HG03469 (cell line): Measurements from ENCODE around the gene GPRIN1.

ENCODE experiments used
- ATAC-seq: cut with Tn5 transposase; IDR thresholded peaks from one replicate; pipeline ENCODE4 v1.9.1; 2021; ENCODE audit warnings: mild to moderate bottlenecking, moderate library complexity, moderate number of reproducible peaks; ENCODE audit not compliant: unreplicated experiment

GPRIN1 gene

GRCh38 chr5:176643491-176644219, 33.7 kb upstream of the GPRIN1 start:
- ATAC-seq = no peak

- ATAC-seq = no peak
Observed at GRCh38 chr5:176642675-176643490, 32.9 kb upstream of the GPRIN1 start.

DNA sequence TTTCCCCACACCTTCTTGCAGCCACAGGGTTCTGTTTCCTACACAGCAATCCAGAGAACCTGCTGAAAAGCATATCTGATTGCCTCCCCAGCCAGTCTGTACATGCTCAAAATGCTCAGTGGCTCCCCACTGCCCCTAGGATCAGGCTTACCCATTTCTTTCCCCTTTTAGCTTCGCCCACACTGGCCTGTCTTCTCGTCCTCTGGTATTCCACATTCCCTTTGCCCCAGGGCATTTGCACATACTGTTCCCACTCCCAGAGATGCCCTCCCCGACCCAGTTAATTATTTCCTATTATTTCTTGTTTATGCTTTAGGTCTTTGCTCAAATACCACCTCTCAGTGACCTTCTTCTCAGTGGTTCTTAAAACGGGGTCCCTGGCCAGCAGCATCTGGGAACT, 30.7 kb upstream of the GPRIN1 start:
- ATAC-seq = no peak

DNA sequence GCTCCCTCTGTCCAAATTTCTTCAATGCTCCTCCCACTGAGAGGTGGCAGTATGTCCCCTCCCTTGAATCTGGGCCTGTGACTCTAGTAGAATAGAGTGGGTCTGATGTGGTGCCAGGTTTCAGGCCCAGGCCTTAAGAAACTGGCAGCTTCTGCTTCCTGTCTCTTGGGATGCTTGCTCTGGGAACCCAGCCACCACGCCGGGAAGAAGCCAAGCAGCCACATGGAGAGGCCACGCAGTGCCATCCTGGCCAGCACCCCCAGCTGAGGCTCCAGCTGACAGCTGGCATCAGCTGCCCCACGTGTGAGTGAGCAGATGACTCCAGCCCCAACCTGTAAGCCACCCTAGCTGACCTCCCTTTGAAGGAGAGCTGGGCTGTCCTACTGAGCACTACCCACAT, 30.0 kb upstream of the GPRIN1 start:
- ATAC-seq = no peak

DNA sequence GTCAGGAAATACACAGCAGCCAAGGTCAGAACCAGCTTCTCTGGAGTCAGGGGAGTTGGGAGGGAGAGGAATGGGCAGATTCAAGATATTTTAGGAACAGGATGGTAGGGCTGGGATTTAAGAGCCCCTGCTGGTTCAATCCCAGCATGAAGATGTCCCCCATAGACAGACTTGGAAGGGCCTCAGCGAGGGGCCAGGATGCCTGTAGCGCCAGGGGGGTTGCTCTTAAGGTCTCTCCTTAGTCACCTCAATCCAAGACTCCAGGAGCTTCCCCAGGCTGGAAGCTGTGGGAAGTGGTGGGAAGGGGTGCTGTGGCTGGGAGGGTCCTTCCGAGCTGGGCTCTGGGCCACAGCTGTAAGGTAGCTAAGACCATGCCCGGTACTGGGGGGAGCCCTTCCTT, 29.3 kb upstream of the GPRIN1 start:
- no peak for ATAC-seq

DNA sequence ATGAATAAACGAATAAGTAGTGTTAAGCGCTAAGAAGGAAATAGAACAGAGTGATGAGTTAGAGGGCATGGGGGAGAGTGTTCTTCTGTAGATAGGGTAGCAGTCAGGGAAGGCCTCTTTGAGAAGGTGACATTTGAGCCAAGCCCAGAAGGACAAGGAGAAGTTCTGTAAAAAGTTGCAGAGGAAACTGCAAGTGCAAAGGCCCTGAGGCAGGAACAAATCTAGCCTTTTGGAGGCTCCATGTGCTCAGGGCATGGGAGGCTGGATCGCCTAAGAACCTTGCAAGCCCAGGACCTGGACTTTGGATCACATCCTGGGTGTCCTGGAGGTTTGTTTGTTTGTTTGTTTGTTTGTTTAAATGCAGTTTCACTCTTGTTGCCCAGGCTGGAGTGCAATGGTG, 28.5 kb upstream of the GPRIN1 start:
- no peak for ATAC-seq

DNA sequence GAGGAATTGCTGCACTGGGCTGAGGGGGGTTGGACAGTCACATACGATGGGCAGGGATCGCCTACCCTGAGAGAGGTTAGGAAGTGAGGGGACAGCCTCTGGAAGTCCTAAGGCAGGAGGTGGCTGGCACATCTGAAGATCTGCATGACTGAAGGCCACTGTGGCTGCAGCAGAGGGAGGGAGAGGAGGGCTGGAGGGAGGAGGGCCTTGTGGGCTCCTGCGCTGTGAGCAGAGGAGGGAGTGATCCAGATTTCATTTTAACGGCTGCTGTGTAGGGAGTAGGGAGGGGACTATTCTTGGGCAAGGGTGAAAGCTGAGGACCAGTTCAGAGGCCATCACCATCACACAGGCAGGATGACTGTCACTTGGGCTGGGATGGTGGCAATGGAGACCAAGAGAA, 27.6 kb upstream of the GPRIN1 start:
- no peak for ATAC-seq

DNA sequence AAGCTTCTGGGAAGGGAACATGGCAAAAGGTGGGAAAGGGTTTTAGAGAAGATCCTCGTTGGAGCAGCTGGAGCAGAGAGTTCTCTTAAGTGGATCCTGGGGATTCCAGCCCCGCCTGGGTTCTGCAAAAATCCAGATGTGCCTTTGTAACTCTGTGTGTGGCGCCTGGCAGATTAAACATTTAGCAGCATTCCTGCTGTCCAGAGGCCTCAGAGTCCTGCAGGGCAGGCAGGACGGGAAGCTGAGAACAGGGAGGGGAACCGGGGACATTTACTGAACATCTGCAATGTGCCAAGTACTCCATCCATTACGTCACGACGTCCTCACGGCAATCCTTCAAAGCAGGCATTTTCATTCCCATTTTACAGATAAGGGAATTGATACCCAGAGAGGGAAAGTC, 26.5 kb upstream of the GPRIN1 start:
- ATAC-seq = no peak

- no peak for ATAC-seq
Observed at GRCh38 chr5:176633598-176633997, 23.6 kb upstream of the GPRIN1 start.

DNA sequence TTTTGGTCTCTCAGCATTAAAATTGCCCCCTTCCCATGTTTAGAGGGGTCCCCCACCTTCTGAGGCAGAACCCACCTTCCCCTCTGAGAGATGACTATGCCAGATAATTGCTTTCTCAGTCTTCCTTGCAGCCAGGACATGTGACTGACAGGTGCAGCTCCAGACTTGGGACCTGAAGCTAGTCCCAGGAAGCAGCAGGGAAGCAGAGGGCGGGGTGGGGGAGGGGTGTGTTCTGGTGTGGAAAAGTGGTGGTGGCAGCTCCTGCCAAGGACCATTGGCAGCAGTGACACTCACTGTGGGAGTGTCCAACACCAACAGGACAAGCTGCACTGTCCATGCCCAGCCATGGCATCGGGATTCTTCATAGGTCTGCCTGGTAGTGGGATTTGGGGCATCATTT, 22.8 kb upstream of the GPRIN1 start:
- ATAC-seq = no peak

DNA sequence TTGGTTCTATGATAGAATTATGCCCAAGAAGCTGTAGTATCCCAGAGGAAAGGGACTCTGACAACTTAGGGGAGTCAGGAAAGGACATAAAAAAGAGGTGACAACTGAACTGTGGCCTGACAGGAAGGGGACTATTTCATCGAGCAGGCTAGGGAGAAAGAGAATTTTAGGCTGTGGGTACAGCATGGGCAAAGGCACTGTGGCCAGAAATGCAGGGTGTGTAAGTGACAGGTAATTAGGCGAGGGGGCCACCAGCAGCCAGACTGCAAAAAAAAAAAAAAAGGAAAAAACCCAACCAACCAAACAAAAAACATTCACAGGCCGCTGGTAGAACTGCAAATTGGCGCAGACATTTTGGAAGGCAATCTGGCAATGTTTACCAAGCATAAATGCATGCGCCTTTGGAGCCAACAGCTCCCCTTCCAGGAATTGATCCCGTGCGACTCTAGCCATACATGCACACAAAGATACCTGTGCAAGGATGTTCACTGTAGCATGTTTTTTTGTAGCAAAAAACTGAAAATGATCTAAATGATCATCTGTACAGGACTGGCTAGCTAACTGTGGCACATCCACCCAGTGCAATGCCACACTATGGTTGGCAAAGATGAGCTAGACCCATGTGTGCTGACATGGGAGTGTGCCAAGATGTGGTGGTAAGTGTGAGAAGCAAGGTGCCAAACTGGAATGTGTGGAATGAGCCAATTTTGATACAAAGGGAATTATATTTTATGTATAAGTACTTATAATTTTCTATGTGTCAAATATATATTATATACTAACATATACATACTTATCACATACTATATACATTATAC, 21.6 kb upstream of the GPRIN1 start:
- no peak for ATAC-seq

GRCh38 chr5:176630681-176631222, 20.8 kb upstream of the GPRIN1 start:
- no peak for ATAC-seq

DNA sequence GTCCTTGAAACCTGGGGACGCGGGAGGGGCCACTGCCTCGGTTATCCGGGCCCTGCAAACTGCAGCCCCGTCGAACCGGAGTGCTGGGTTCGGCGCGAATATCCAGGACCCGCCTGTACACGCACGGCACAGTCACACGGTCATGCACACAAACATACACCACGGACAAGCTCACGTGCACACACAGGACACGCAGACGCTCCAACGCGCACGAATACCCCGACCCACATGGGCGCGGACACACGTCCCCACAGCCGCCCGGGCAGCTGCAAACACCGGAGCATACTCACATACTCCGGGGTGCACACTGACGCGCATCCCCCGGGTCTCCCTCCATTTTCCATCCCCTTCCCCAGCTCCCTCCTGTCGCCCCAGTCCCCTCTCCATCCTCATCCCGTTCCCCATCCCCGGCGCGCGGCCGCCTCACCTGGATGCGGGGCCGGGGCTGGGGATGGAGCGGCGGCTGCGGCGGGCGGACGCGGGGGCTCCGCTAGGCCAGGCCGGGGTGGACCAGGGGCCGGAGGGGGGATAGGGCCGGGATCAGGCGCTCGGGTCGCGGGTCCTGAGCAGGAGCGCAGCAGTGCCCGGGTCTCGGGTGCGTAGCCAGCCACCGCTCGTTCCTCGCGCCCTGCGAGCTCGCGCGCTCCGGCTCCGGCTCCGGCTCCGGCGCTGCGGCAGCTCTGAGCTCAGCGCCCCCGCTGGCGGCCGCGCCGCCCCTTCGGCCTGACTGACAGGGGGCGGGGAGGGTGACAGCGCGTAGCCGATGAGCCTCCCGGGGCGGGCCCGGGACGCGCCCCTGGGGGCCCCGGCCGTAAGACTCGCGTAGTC, 20.1 kb upstream of the GPRIN1 start, which contains the start of the genes EIF4E1B and SNCB:
EIF4E1B (plus strand) TSS at position 823 of the 828 bp plus-strand sequence. CDS start 12,113 bp downstream, outside the sequence.
SNCB (minus strand) TSS at position 682 of the 828 bp plus-strand sequence. CDS start 880 bp downstream, outside the sequence.
- no peak for ATAC-seq

DNA sequence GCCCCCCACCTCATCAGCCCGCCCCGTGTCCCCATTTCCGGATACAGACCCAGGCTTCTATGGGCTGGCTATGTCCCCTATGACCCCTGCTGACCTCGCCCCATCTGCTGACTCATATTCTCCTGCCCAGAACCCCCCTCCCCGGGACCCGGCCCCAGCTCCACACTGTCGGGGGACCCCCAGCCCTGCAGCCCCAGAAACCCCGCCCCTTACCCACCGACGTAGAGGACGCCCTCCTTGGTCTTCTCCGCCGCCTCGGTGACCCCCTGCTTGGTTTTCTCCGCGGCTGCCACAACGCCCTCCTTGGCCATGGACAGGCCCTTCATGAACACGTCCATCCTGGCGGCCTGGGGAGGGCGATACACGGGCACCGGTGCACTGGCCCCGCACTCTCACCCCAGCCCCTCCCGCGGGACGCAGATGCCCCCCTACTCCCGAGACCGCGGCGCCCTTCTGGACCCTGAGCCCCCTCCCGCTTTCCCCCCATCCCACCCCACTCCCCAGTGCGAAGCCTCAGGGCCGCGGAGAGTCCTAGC, 19.4 kb upstream of the GPRIN1 start:
- ATAC-seq = no peak

- no peak for ATAC-seq
Observed at GRCh38 chr5:176628406-176629228, 18.7 kb upstream of the GPRIN1 start.

- no peak for ATAC-seq
Observed at GRCh38 chr5:176627582-176627981, 17.6 kb upstream of the GPRIN1 start.

DNA sequence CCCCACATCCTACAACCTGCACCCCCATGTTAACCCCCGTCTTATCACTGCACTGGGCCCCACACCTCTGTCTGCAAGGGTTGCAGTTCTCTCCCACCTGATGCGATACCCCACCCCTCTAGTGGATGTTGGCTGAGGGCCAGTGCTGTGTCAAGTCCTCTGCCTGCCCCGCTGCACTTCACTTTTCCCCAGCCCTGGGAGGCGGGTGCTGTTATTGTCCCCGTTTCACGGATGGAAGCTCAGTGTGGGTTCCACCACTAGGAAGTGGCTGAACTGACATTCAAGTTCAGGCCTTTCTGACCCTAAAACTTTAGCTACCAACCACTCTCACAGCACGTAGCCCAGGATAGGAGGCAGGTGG, 16.9 kb upstream of the GPRIN1 start:
- ATAC-seq = no peak

GRCh38 chr5:176625966-176626875, 16.3 kb upstream of the GPRIN1 start:
- ATAC-seq = no peak
